ENCODE measurements around the gene SGCD. TPM values are rescaled to one million over a fixed set of nuclear protein-coding genes. Genes with fewer than 3 reads are reported as not detected.

SGCD gene
- polyA plus RNA-seq, 1 of the 3 experiments (the other 2 are of a cell fraction), result 0.87 TPM

GRCh38 chr5:156367597-156367996, 40.6 kb downstream of the SGCD start:
- Histone ChIP-seq H3K79me2 (ENCODE audit: insufficient read depth) (no peaks in the 10 kb centered on the region), H3K9me2 (no peaks in the 10 kb centered on the region), H3K27me3 (ENCODE audit: insufficient read depth) (no peaks in the 10 kb centered on the region), H3K4me3 (ENCODE audit: low read depth in 2 of 2, low read length in 1 of 2) (no peak overlapping the region), H4K20me1 (ENCODE audit: insufficient read depth) (no peaks in the 10 kb centered on the region), H3K27ac (ENCODE audit: low read depth in 2 of 2, low read length in 1 of 2) (no peak overlapping the region), H3K4me1 (ENCODE audit: control insufficient read depth in 1 of 2, insufficient read depth in 2 of 2, low read depth in 1 of 2, low read length in 1 of 2) (no peaks in the 10 kb centered on the region), H3K9ac (no peak overlapping the region), H3K9me3 (no peaks in the 10 kb centered on the region), H3F3A (replicated peaks; ENCODE audit: insufficient read depth) (no peaks in the 10 kb centered on the region), H3K36me3 (replicated peaks in 1 of 2; ENCODE audit: control insufficient read depth in 1 of 2, insufficient read depth in 2 of 2, low read length in 1 of 2) (no peaks in the 10 kb centered on the region), H3K4me2 (no peak overlapping the region), H2AFZ (ENCODE audit: low read depth) (no peak overlapping the region)
- CTCF ChIA-PET, result no interaction called here
- POLR2A ChIA-PET, result interaction anchor here (0.6 kb wide), 1 partner anchor 10 kb away, joined by 8 read pairs; no protein-coding TSS in a partner anchor
- WGBS (ENCODE audit: low lambda C conversion rate), result 39% methylated on average over 2 of the region's 3 CpGs
- DNase-seq, result no peak
- TF ChIP-seq MXI1 (IDR thresholded peaks at IDR 0.05; ENCODE audit: low read depth, low read length) (no peak), RXRA (IDR thresholded peaks at IDR 0.05; ENCODE audit: borderline replicate concordance, low read depth) (no peak), REST (IDR thresholded peaks at IDR 0.05; ENCODE audit: low read depth, low read length) (no peak), NFIC (IDR thresholded peaks at IDR 0.05; ENCODE audit: borderline replicate concordance) (no peak), TCF12 (IDR thresholded peaks at IDR 0.05) (peak; percentile 13; the same call in 1 of the 2 replicates), SIN3A (IDR thresholded peaks at IDR 0.05; ENCODE audit: borderline replicate concordance, low read depth, low read length) (no peak)

GRCh38 chr5:156375895-156376495, 49.0 kb downstream of the SGCD start:
- H3K79me2 ChIP-seq (ENCODE audit: insufficient read depth), result no peaks in the 10 kb centered on the region
- no peak overlapping the region for H3K4me2 ChIP-seq
- no peaks in the 10 kb centered on the region for H4K20me1 ChIP-seq (ENCODE audit: insufficient read depth)
- H3F3A ChIP-seq (replicated peaks; ENCODE audit: insufficient read depth), result no peaks in the 10 kb centered on the region
- no peaks in the 10 kb centered on the region for H3K9me2 ChIP-seq
- H3K9ac ChIP-seq, result no peak overlapping the region
- H3K36me3 ChIP-seq (replicated peaks in 1 of 2; ENCODE audit: control insufficient read depth in 1 of 2, insufficient read depth in 2 of 2, low read length in 1 of 2), result no peaks in the 10 kb centered on the region
- no peak overlapping the region for H3K4me3 ChIP-seq (ENCODE audit: low read depth in 2 of 2, low read length in 1 of 2)
- no peak for DNase-seq
- 54% methylated on average over 3 of the region's 3 CpGs for WGBS (ENCODE audit: low lambda C conversion rate)
- H3K27me3 ChIP-seq (ENCODE audit: insufficient read depth), result no peaks in the 10 kb centered on the region
- POLR2A ChIA-PET, result no interaction called here
- CTCF ChIA-PET, result interaction anchor here (0.6 kb wide), 1 partner anchor 680 kb away, joined by 3 read pairs; no protein-coding TSS in a partner anchor
- no peaks in the 10 kb centered on the region for H3K4me1 ChIP-seq (ENCODE audit: control insufficient read depth in 1 of 2, insufficient read depth in 2 of 2, low read depth in 1 of 2, low read length in 1 of 2)
- no peaks in the 10 kb centered on the region for H3K9me3 ChIP-seq
- H2AFZ ChIP-seq (ENCODE audit: low read depth), result no peak overlapping the region
- H3K27ac ChIP-seq (ENCODE audit: low read depth in 2 of 2, low read length in 1 of 2), result no peak overlapping the region
- TF ChIP-seq RAD21 (IDR thresholded peaks at IDR 0.05; ENCODE audit: low read length) (no peak), TCF12 (IDR thresholded peaks at IDR 0.05) (no peak), FOXJ3 (CRISPR knock-in tag; IDR thresholded peaks at IDR 0.05) (no peak), CTCF (IDR thresholded peaks at IDR 0.05) (no peak), MAX (IDR thresholded peaks at IDR 0.05; ENCODE audit: low read depth) (no peak), GATA2 (CRISPR knock-in tag; IDR thresholded peaks at IDR 0.05) (no peak), NFIC (IDR thresholded peaks at IDR 0.05; ENCODE audit: borderline replicate concordance) (no peak), RXRA (IDR thresholded peaks at IDR 0.05; ENCODE audit: borderline replicate concordance, low read depth) (no peak), YY1 (IDR thresholded peaks at IDR 0.05; ENCODE audit: low read depth) (no peak), MEF2A (IDR thresholded peaks at IDR 0.05; ENCODE audit: borderline replicate concordance, low read depth) (no peak), TEAD4 (IDR thresholded peaks at IDR 0.05; ENCODE audit: borderline replicate concordance, insufficient read depth) (no peak), USF1 (IDR thresholded peaks at IDR 0.05; ENCODE audit: borderline replicate concordance, low read depth) (no peak), NRF1 (IDR thresholded peaks at IDR 0.05; ENCODE audit: low read depth, low read length) (no peak), USF2 (IDR thresholded peaks at IDR 0.05; ENCODE audit: borderline replicate concordance, low read depth, low read length) (no peak), IRF3 (IDR thresholded peaks at IDR 0.05; ENCODE audit: low read depth, low read length) (no peak)

All from SK-N-SH (cell line).